ENCODE results near the gene MRPS33.

DNA sequence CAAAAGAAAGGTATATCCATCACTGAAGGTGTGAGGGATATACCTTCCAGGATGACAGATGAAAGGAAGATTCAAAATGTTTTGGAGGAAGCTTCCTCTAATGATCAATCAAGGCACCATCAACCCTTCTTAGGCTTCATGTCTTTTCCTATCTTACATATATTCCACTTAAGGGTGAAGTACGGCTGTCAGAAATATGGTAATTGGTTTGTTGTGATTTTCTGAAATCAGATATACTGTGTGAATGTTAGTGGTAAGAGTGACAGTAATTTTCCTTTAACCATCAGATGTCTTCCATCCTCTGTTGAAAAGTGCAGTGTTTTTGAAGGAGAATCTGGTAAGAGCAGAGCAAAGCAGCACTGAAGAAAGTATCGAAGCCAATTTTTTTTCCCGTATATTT, 2.8 kb upstream of the MRPS33 start:
- TF ChIP-seq EZH2 (IDR thresholded peaks at IDR 0.05; ENCODE audit: low read depth, unreplicated experiment) (no peak), POLR2AphosphoS5 (IDR thresholded peaks at IDR 0.05; ENCODE audit: low read depth) (no peak), NANOG (IDR thresholded peaks at IDR 0.05; ENCODE audit: borderline replicate concordance) (no peak), EZH2phosphoT487 (IDR thresholded peaks at IDR 0.05; ENCODE audit: unreplicated experiment) (no peak), REST (IDR thresholded peaks at IDR 0.05; ENCODE audit: unreplicated experiment) (no peak), CREB1 (CRISPR knock-in tag; IDR thresholded peaks at IDR 0.05; ENCODE audit: low read depth) (no peak), JUNB (IDR thresholded peaks at IDR 0.05; ENCODE audit: unreplicated experiment) (no peak), ZNF114 (CRISPR knock-in tag; IDR thresholded peaks at IDR 0.05) (no peak), STAT1 (IDR thresholded peaks at IDR 0.05; ENCODE audit: unreplicated experiment) (no peak)
- TF ChIP-seq, protein P1, sequence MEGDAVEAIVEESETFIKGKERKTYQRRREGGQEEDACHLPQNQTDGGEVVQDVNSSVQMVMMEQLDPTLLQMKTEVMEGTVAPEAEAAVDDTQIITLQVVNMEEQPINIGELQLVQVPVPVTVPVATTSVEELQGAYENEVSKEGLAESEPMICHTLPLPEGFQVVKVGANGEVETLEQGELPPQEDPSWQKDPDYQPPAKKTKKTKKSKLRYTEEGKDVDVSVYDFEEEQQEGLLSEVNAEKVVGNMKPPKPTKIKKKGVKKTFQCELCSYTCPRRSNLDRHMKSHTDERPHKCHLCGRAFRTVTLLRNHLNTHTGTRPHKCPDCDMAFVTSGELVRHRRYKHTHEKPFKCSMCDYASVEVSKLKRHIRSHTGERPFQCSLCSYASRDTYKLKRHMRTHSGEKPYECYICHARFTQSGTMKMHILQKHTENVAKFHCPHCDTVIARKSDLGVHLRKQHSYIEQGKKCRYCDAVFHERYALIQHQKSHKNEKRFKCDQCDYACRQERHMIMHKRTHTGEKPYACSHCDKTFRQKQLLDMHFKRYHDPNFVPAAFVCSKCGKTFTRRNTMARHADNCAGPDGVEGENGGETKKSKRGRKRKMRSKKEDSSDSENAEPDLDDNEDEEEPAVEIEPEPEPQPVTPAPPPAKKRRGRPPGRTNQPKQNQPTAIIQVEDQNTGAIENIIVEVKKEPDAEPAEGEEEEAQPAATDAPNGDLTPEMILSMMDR (conservative IDR thresholded peaks at IDR 0.05; ENCODE audit: low read depth in 2 of 2) = no peak
- TF ChIP-seq, protein P2, sequence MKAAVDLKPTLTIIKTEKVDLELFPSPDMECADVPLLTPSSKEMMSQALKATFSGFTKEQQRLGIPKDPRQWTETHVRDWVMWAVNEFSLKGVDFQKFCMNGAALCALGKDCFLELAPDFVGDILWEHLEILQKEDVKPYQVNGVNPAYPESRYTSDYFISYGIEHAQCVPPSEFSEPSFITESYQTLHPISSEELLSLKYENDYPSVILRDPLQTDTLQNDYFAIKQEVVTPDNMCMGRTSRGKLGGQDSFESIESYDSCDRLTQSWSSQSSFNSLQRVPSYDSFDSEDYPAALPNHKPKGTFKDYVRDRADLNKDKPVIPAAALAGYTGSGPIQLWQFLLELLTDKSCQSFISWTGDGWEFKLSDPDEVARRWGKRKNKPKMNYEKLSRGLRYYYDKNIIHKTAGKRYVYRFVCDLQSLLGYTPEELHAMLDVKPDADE (IDR thresholded peaks at IDR 0.05) = no peak

Data from GM23338 (cell line).